ENCODE data around the gene RTCB. TPM values are rescaled to one million over a fixed set of nuclear protein-coding genes. Genes with fewer than 3 reads are reported as not detected.

The RTCB gene
- total RNA-seq, 1 donor from 2014 or later: 76.2 TPM

- DNase-seq (ENCODE audit: extremely low spot score, unreplicated experiment): peak; percentile 54
- Mint-ChIP-seq H3K9me3 (ENCODE audit: unreplicated experiment) (no peaks in the 10 kb centered on the region), H3K27ac (ENCODE audit: unreplicated experiment) (no peak overlapping the region), H3K4me1 (ENCODE audit: unreplicated experiment) (no peaks in the 10 kb centered on the region), H3K4me3 (ENCODE audit: unreplicated experiment) (no peak overlapping the region), H3K27me3 (ENCODE audit: unreplicated experiment) (peaks cover 29% of the 10 kb centered on the region), H3K36me3 (ENCODE audit: unreplicated experiment) (no peaks in the 10 kb centered on the region)
- TF ChIP-seq CTCF (IDR thresholded peaks at IDR 0.05): no peak
Measured at GRCh38 chr22:32338757-32339156, 73.3 kb downstream of the RTCB start.

Other genes starting within 250 kb of the RTCB start
- gene RFPL2, start 207.2 kb downstream of the RTCB start, total RNA-seq: not detected in 2 replicates
- not detected in 2 replicates for gene SLC5A4, start 156.9 kb downstream of the RTCB start, total RNA-seq
- gene RFPL3, start 54.4 kb downstream of the RTCB start, total RNA-seq: not detected in 2 replicates
- not detected in 2 replicates for gene BPIFC, start 52.2 kb upstream of the RTCB start, total RNA-seq
- gene FBXO7, start 62.6 kb upstream of the RTCB start, total RNA-seq: 84.7 and 86.9 TPM in 2 replicates